NCI-H69 (cell line): ENCODE measurements around the gene POLR1E.

Source experiments
- DNase-seq: peaks from one replicate; lab custom pipeline; 2025; lab: John Stamatoyannopoulos, UW

The POLR1E gene, protein sequence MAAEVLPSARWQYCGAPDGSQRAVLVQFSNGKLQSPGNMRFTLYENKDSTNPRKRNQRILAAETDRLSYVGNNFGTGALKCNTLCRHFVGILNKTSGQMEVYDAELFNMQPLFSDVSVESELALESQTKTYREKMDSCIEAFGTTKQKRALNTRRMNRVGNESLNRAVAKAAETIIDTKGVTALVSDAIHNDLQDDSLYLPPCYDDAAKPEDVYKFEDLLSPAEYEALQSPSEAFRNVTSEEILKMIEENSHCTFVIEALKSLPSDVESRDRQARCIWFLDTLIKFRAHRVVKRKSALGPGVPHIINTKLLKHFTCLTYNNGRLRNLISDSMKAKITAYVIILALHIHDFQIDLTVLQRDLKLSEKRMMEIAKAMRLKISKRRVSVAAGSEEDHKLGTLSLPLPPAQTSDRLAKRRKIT

GRCh38 chr9:37485389-37486255 is at the start of gene POLR1E:
TSS of gene POLR1E (plus strand) at chr9:37485948. CDS start at chr9:37486048, 100 bp downstream.
- DNase-seq, result peak; percentile 99

DNA sequence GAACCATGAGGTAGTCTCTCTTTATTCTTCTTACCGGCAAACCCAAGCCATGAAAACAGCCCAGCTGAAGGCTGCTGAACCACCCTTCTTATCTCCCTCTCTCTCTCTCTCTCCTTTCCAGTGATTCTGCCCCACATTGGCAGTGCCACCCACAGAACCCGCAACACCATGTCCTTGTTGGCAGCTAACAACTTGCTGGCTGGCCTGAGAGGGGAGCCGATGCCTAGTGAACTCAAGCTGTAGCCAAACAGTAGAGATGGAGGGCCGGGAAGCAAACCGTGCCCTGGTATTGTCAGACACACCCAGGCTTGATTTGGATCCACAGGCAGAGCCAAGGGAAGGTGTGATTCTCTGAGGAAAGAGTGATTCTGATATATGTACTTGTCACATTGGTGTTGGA is 49.2 kb upstream of the POLR1E start:
- DNase-seq, result no peak

DNA sequence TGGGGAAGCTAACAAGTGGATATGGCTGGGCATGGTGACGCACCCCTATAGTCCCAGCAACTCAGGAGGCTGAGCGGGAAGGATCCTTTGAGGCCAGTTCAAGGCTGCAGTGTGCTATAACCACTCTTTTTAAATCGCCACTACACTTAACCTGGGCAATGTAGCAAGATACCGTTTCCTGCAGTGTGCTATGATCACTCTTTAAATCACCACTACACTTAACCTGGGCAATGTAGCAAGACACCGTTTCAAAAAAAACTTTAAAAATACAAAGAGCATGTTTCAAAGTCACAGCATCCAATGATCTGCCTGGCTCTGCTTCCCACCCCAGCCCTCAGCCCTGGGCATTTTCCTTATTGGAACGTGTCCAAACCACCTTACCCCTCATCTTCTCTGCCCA is 48.7 kb upstream of the POLR1E start:
- DNase-seq, result no peak

DNA sequence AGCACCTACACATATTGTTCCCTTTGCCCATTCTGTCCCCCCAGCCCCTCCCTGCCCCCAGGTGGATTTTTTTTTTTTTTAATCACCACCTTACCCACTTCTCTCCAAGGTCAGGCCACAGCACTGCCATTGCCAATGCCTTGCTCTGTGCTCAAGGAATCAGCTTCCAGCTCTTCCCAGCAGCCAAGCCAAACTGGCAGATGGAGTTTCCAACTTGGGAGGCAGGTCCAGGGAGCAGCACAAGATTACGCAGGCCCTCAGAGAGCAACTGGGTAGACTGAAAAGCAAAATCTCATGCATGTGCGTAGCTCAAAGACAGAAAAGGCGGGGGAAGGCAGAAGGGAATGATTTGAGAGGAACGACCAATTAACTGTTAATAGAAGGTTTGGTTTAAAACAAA is 48.1 kb upstream of the POLR1E start:
- DNase-seq, result no peak

- no peak for DNase-seq
Measured at GRCh38 chr9:37438359-37438758, 47.4 kb upstream of the POLR1E start.

GRCh38 chr9:37441776-37442370 is 43.9 kb upstream of the POLR1E start:
- no peak for DNase-seq

DNA sequence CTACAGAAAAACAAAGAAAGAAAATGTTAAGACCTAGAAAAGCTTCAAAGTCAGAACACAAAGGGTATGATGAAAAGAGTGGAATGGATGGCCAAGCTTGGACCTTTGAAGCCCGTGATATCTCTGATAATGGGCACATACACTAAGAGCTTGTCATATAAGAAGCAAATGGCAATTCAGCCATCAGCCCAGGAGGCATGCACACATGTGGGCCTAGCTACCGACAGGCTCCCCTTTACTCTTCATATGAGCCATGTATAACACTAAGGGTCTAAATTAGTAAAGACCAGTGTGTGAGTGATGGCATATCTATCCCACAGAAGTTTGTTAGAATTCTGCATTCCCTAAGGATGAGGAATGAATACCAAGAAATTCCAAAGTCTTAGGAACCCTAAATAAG is 43.2 kb upstream of the POLR1E start:
- no peak for DNase-seq

DNA sequence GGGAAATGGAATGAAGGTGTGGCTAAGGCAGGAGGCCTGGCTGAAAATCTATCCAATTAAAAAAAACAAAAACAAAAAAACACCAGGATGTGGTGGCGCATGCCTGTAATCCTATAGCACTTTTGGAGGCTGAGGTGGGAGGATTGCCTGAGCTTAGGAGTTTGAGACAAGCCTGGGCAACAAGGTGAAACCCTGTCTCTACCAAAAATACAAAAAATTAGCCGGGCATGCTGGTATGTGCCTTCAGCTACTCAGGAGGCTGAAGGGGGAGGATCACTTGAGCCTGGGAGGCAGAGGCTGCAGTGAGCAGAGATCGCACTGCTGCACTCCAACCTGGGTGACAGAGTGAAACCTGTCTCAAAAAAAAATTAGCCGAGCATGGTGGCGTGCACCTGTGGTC is 42.2 kb upstream of the POLR1E start:
- no peak for DNase-seq

DNA sequence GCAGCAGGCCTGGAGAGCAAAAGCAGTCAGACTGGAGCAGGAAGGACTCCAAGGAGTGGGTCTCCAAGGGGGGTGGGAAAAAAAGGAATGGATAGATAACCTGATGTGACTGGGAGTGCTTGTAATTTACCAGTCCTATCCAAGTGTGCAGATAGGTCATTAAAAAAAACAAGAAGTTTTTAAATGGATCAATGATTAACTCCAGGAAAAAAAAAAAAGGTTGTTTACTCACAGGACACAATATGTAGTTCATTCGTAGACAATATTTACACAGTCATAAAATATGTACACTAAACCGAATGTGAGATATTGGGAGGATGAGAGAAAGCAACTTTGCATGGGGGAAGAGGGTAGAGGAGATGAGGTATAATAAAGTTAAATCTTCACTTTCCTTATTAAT is 40.9 kb upstream of the POLR1E start:
- DNase-seq, result peak; percentile 41

DNA sequence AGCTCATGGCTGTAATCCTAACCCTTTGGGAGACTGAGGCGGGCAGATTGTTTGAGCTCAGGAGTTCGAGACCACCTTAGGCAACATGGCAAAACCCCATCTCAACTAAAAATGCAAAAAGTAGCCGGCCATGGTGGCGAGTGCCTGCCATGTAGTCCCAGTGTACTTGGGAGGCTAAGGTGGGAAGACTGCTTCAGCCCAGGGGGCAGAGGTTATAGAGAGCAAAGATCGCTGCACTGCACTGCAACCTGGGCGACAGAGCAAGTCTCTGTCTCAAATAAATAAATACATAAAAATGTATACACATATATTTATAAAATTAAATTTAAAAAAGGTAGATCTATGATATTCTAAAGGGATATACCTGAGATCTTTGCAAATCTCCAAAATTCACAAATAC is 39.9 kb upstream of the POLR1E start:
- DNase-seq, result no peak

DNA sequence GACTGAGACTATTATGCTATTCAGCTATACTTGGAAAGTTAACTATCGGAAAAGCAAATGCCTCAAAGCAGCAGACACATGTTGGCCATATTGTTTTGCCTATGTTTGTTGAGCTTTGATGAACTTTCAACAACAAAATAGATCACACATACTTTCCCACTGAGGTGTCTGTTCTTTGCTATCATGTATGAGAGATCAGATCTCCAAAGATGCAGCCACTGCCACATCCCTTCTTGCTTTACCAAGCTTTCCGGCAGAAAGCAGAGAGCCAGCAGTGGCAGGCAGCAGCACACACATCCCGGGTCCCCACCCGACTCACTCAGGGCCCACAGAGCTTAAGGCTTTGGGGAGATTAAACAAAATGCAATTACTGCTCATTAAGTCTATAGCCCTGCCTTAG is 39.3 kb upstream of the POLR1E start:
- peak; percentile 83 for DNase-seq

DNA sequence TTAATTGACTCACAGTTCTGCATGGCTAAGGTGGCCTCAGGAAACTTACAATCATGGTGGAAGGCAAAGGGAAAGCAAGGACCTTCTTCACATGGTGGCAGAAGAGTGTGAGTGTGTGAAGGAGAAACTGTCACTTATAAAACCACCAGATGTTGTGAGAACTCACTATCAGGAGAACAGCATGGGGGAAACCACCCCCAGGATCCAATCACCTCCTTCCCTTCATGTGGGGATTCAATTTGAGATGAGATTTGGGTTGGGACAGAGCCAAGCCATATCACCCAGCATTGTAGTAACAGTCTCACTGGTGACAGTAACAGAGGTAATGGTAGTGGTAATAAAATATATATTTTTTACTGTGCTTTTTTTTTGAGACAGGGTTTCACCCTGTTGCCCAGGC is 38.6 kb upstream of the POLR1E start:
- peak; percentile 90 for DNase-seq

DNA sequence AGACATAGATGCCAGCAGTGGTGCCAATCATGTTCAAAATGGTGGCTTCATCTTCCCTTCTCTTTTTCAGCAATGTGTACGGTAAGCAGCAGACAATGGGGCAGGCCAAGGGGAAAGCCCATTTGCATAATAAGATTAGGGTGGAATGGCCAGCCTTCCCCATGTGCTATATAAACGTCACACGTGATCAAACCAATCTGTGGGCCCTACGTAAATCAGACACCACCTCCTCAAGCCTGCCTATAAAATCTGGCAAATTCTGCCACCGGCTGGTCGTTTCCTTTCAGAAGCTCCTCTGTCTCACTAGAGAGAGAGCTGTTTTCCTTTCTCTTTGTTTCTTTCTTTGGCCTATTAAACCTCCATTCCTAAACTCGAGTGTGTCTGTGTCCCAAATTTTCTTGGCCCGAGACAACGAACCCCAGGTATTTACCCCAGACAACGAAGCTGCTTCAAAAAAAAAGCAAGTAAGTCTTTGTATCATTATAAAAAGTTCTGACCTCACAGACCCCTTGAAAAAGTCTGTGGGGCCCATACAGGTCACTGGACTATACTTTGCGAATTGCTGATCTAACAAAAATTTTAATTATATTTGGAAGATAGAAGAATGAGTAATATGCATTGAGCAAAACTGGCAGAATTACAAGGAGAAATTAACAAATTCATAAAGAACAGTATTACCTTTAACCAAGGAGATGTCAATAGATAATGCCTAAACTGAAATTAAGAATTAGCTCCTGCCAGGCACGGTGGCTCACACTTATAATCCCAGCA is 35.7 kb upstream of the POLR1E start:
- peak; percentile 20 for DNase-seq

GRCh38 chr9:37451628-37452027 is 34.1 kb upstream of the POLR1E start:
- no peak for DNase-seq

DNA sequence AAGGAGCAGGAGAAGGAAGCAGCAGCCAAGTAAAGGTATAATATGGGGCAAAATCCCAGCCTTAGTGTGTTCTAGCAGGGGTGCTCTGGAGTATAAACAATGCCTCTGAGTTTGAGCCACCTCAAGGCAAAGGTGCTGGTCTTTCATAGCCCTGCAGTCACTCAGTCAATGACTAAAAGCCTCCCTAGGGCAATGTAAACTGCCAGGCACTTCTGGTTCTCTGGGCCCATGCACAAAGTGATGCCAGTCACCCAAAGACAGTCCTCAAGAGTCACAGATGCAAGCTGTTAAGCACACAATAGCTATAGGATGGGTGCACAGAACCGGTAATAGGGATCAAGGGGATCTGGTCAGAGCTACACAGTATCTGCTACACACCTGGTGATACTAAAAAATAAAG is 33.1 kb upstream of the POLR1E start:
- peak; percentile 85 for DNase-seq

DNA sequence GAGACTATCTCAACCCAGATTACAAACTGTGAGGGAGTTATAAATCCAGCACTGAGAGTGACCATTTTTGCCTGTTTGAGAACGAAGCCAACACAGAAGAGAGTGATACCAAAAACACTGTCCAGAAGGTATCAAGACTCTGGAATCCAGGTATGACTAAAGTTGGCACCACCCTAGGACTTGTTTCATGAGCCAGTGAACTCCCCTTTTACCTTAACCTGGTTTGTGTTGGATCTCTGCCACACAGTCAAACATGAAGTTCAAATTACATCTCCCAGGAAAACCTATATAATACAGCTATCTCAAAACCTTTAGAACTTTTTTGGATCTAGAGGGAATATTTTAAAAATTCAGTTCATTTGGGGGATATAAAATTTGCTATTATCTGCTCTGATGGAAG is 31.9 kb upstream of the POLR1E start:
- peak; percentile 73 for DNase-seq

DNA sequence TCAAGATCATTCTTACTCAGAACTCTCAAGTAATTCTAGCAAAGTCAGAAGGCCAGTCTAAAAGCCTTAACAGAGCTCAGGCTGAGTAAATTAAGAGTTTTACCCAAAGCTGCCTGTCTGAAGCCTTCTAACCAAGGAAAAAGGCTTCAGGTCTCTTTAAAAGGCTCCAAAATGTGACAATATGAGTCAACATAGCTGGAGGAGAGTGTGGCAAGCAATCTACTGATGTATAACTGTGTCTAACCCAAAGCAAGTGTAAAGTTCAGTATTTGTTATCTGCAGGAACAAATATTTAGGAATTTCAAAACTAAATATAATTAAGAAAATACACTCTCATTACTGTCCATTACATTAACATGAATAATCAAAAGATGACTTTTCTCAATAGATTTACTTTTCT is 31.5 kb upstream of the POLR1E start:
- DNase-seq, result peak; percentile 32

GRCh38 chr9:37455884-37456647 is 29.7 kb upstream of the POLR1E start:
- DNase-seq, result no peak

GRCh38 chr9:37456817-37457216 is 28.9 kb upstream of the POLR1E start:
- DNase-seq, result no peak

DNA sequence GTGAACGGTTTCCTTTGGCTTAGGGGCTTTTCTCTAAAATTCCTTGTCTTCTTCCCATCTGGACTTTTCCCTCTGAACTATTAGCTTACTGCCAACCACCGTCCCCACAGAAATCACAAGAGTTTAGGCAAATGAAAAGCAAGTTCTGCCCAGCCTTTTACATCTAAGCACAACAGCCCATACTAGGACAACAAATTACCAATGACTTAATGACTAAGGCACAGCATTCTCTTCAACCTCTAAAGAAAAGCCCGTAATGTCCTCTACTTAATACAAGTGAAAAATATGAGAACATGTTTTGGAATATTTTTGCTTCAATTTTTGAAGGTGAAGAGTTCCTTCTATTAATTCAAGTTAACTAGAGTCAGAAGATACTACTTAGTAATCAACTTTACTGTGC is 21.7 kb upstream of the POLR1E start:
- DNase-seq, result peak; percentile 13
